ENCODE measurements around the gene MEGF10. TPM values are rescaled to one million over a fixed set of nuclear protein-coding genes. Genes with fewer than 3 reads are reported as not detected.

MEGF10 gene
- polyA plus RNA-seq, 3 donors = not detected

DNA sequence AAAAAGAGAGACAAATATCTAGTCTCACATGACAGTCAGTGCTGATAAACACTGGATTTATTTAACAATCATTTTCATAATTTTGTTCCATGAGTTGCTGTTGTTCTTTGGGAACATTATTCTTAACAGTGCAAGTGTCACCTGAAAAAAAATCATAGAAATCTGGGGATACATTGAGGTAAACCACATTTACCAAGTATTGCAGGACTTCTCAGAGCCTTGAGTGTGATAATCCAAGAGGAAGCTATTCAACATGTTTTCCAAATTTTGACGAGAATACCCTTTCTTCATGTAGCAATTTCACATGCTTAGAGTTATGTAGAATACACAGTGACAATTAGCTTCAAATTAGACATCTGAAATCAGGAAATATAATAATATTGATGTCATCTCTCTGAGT is 108.5 kb downstream of the MEGF10 start:
- Histone ChIP-seq H3K4me2 (replicated peaks; ENCODE audit: extremely low read depth, low read length, poor library complexity, severe bottlenecking) (no peak overlapping the region), H3K79me2 (ENCODE audit: insufficient read depth, low read length) (no peaks in the 10 kb centered on the region), H3K27me3 (ENCODE audit: control insufficient read depth in 2 of 2, insufficient read depth in 2 of 2, low read length in 2 of 2) (no peaks in the 10 kb centered on the region), H3K36me3 (replicated peaks in 1 of 2; ENCODE audit: control insufficient read depth in 1 of 2, insufficient read depth in 2 of 2, low read length in 2 of 2) (no peaks in the 10 kb centered on the region), H3K9ac (ENCODE audit: insufficient read depth, low read length, poor library complexity, severe bottlenecking) (no peak overlapping the region), H2AFZ (ENCODE audit: insufficient read depth, low read depth, low read length, poor library complexity, severe bottlenecking) (no peak overlapping the region), H3K27ac (ENCODE audit: low read depth in 1 of 2, low read length in 2 of 2) (no peak overlapping the region), H3K4me3 (replicated peaks in 1 of 3; ENCODE audit: low read depth in 2 of 3, low read length in 3 of 3) (no peak overlapping the region), H3K9me3 (replicated peaks in 1 of 2; ENCODE audit: control insufficient read depth in 1 of 2, insufficient read depth in 1 of 2, low read length in 2 of 2) (no peaks in the 10 kb centered on the region), H3K4me1 (ENCODE audit: control insufficient read depth in 1 of 2, insufficient read depth in 2 of 2, low read length in 2 of 2) (no peaks in the 10 kb centered on the region), H4K20me1 (ENCODE audit: insufficient read depth, low read length) (no peaks in the 10 kb centered on the region)
- TF ChIP-seq CTCF (IDR thresholded peaks at IDR 0.05) = no peak
- DNase-seq = no peak
- Mint-ChIP-seq H3K4me3 (no peak overlapping the region), H3K4me1 (peaks cover 20% of the 10 kb centered on the region), H3K36me3 (no peaks in the 10 kb centered on the region), H3K27ac (no peak overlapping the region), H3K27me3 (ENCODE audit: low read depth in 3 of 3) (peaks cover 0 to 1% (median 0%) of the 10 kb centered on the region in 3 donors), H3K9me3 (no peaks in the 10 kb centered on the region)
- intact Hi-C loops (cut with micrococcal nuclease) = no loop called here
- WGBS (ENCODE audit: insufficient coverage) = no CpG with 5 or more reads among the region's 1 CpG

DNA sequence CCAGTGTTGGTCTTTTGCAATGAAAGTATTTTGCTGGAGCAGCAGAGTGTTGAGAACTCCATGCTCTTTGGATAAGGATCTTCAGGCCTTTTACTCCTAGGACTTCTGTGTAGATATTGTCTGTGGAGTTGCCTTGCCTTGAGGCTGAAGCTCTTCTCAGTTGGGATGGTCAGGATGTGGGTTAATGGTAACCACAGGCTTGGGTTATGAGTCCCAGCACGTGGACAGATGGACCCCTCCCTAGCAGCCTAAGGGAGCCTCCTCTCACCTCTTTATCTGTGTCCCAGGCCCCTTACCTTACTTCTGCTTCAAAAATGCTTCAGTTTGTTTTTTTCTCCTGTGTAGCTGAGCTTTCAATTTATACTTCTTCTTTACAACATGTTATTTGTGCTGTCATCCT is 109.9 kb downstream of the MEGF10 start:
- no peak overlapping the region for H3K4me2 ChIP-seq (replicated peaks; ENCODE audit: extremely low read depth, low read length, poor library complexity, severe bottlenecking)
- H3K9ac ChIP-seq (ENCODE audit: insufficient read depth, low read length, poor library complexity, severe bottlenecking) = no peak overlapping the region
- DNase-seq = no peak
- Mint-ChIP-seq H3K27ac (no peak overlapping the region), H3K36me3 (no peaks in the 10 kb centered on the region), H3K27me3 (ENCODE audit: low read depth in 3 of 3) (peaks cover 0 to 1% (median 0%) of the 10 kb centered on the region in 3 donors), H3K4me1 (peaks cover 20% of the 10 kb centered on the region), H3K9me3 (no peaks in the 10 kb centered on the region), H3K4me3 (no peak overlapping the region)
- H3K36me3 ChIP-seq (replicated peaks in 1 of 2; ENCODE audit: control insufficient read depth in 1 of 2, insufficient read depth in 2 of 2, low read length in 2 of 2) = no peaks in the 10 kb centered on the region
- H3K4me1 ChIP-seq (ENCODE audit: control insufficient read depth in 1 of 2, insufficient read depth in 2 of 2, low read length in 2 of 2) = no peaks in the 10 kb centered on the region
- intact Hi-C loops (cut with micrococcal nuclease) = no loop called here
- no peak for TF ChIP-seq CTCF (IDR thresholded peaks at IDR 0.05)
- no CpG with 5 or more reads among the region's 1 CpG for WGBS (ENCODE audit: insufficient coverage)
- no peaks in the 10 kb centered on the region for H3K9me3 ChIP-seq (replicated peaks in 1 of 2; ENCODE audit: control insufficient read depth in 1 of 2, insufficient read depth in 1 of 2, low read length in 2 of 2)
- no peak overlapping the region for H2AFZ ChIP-seq (ENCODE audit: insufficient read depth, low read depth, low read length, poor library complexity, severe bottlenecking)
- no peak overlapping the region for H3K27ac ChIP-seq (ENCODE audit: low read depth in 1 of 2, low read length in 2 of 2)
- H3K4me3 ChIP-seq (replicated peaks in 1 of 3; ENCODE audit: low read depth in 2 of 3, low read length in 3 of 3) = no peak overlapping the region
- H3K79me2 ChIP-seq (ENCODE audit: insufficient read depth, low read length) = no peaks in the 10 kb centered on the region
- no peaks in the 10 kb centered on the region for H4K20me1 ChIP-seq (ENCODE audit: insufficient read depth, low read length)
- no peaks in the 10 kb centered on the region for H3K27me3 ChIP-seq (ENCODE audit: control insufficient read depth in 2 of 2, insufficient read depth in 2 of 2, low read length in 2 of 2)
